ENCODE measurements around the gene DPP6. TPM values are rescaled to one million over a fixed set of nuclear protein-coding genes. Genes with fewer than 3 reads are reported as not detected.

DPP6 gene
- total RNA-seq, 1 experiment from 2014 or later = not detected

DNA sequence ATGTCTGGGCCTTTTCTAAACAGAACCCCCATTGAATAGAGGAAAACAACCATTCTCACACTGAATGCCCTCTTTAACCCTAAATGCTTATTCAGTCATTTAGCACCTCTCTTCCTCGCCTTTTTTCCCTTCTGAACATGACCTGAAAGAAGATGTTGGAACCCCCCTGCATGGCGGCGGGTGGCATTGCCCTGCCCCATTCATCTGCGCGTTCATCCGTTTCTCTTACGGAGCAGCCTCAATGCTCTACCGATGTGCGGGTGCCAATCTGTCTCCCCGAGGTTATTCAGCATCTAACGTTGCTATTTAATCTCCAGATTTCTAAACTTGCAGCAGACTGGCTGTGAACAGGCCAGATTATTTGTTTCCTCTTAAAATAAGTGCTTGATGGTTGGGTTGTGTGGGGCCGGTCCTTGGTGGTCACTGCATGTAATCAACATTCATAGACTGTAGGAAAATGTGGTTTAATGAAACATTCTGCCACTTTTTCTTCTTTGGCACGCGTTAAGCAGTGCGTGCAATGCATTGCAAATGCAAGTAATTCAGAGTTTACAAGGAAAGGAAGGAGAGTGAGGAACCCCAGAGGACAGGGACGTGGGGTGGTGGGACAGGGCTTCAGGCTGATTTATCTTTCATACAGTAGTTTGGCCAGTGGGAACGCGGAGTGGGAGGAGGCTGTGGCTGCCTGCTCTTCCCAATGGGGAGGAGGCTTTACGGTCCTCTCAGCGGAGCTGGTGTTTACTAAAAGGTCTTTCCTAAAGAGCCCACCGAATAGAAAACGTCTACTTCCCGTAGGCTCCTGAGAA lies 286.7 kb downstream of the DPP6 start:
- no peak for DNase-seq (ENCODE audit: low spot score)

DNA sequence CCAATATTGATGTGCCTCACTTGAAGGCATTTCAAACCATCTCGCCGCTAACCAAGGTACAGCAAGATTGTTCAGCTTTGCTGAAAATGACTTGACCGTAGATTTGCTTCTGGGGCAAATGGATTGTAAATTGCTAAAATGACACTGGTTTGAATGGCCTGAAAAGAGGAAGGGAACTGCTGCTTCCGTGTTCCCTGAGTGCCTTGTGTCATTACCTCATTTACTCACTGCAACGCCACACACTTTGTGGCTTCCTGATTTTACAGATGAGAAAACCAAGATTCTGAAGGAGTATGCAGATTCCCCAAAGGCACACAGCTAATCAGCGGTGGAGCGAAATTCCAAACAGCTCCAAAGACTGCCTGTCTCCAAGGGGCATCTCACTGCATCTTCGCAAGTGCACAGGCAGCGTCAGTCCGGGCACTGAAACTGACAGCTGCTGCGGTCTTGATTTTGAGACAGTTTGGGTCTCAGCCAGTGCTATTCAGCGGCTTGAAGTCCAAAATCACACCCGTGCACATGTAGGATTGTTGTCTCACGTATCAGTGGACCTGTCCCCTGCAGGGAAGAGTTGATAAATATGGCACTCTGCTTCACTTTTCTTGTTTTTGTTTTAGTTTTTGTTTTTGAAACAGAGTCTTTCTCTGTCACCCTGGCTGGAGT lies 290.9 kb downstream of the DPP6 start:
- DNase-seq (ENCODE audit: low spot score) = no peak

DNA sequence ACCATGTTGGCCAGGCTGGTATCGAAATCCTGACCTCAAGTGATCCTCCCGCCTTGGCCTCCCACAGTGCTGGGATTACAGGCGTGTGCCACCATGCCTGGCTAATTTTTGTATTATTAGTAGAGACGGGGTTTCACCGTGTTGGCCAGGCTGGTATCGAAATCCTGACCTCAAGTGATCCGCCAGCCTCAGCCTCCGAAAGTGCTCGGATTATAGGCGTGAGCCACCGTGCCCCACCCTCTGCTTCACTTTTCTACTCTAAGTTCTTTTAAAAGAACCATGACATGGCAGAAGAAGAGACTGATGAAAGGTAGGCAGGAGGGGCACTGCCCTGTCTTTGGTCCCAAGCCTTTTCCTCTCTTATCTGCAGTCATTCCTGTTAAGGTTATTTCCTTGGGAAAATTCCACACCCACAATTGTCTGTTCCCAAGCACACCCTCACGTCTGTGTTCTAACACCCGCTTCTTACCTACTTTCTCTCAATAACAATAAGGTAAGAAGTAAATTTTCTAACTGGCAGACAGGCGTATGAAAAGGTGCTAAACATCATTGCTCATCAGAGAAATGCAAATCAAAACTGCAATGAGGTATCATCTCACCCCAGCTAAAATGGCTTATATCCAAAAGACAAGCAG lies 291.7 kb downstream of the DPP6 start:
- DNase-seq (ENCODE audit: low spot score) = no peak

DNA sequence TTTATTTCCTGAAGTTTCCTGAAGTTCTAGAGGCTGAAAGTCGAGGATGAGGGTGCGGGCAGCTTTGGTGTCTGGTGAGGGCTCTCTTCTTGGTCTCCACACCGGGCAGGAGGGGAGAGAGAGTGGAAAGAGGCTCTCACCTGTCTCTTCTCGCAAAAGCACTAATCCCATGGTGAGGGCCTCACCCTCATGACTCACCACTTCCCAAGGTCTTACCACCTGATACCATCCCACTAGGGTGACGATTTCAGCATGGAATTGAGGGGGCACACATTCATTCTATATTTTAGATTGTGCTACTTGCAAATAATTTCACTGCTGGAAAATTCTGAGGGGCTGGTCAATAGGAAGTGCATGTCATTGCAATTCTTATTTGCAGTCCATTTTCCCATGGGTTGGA lies 292.9 kb downstream of the DPP6 start:
- no peak for DNase-seq (ENCODE audit: low spot score)

DNA sequence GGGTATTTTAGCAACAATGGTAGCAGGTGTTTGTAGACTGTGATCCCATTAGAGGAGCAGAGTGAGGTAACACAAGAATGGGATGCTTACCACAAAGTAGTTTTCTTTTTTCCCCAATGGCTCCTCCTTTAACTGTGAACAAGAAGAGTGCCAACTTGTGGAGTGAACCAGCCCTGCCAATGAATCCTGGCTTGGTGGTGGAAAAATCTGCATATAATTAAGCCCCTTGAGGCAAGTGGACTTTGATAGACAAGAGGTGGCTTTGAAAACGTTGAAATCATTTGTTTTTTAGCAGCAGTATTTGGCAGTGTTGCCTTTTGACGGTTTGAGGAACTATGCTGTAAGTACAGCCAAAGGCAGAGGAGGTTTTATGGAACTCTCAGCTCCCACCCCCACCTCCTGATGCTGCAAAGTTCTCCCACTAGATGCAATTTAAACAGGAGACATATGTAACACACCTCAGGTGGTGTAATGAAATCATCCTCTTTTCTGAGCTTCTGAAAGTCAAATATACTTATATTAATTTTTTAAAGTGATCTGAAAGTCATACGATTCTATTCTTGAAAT lies 295.6 kb downstream of the DPP6 start:
- no peak for DNase-seq (ENCODE audit: low spot score)

DNA sequence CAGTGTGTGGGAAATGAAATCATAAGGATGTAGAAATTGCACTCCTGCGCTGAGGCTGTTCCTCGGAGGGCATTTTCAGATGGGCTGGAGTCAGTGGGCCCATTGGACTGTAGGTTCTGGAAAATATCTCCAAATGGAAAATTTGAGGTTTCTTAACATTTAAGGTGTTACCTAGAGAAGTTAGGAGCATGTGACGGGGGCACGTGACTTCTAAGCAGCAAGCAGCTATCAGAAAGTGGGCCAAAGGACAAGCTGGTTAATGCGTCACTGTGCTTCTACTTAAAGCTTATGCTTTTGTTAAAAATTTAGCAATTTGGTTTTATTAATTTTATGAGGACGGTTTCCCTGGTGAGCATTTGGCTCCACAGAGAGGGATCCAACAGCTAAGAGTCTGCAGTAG lies 298.7 kb downstream of the DPP6 start:
- DNase-seq (ENCODE audit: low spot score) = no peak

DNA sequence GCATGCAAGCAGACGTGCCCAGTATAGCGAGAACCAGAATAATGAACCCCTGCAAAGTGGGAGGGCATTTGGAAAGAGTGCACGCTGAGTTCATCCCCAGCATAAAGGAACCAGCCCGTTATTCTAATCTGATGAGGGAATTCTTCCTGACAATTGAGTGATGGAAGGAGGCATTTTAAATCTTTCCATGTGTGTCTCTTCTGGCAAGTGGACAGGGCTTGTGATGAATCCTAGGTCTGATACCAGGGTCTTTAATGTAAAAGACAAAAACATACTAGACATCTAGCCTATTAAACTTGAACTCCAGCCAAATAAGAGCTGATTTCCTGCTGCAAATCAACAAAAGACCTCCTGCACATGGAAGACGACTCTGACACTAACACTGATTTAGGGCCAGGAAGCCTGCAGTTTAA lies 301.2 kb downstream of the DPP6 start:
- DNase-seq (ENCODE audit: low spot score) = no peak

DNA sequence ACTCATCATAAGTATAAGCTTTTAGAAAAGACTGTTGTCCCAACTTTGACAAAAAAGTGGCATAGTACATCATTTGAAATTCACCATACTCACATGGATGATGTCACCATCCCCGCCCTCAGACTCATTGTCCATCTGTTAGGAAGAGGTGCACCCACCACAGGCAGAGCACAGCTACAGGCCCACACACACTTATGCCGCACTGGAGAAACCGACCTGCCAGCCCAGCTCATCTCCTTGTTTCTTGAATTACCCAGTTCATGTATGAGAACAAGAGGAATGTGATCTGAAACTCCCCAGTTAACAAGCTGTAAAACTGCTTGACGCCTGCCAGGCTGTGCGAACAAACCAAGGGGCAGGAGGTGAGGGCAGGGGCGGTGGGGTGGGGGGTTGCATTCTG lies 312.0 kb downstream of the DPP6 start:
- DNase-seq (ENCODE audit: low spot score) = no peak

DNA sequence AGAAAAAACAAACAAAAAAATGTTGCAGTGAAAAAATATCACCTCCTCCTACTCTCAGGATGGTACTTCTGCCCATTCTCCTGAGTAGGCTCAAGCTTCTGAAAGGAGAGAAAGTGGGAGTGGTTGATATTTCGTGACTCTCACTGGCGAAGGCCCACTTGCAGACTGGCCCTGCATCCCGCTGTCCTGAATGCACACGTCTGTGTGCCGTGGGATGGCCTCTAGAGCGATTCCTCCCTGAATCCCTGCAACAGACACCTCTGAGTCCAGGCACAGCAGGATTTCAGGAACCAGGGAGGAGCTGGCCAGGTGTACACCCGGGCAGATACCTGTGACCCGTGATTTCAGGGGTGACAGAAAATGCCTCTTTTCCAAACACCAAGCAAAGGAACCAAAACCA lies 319.2 kb downstream of the DPP6 start:
- no peak for DNase-seq (ENCODE audit: low spot score)

DNA sequence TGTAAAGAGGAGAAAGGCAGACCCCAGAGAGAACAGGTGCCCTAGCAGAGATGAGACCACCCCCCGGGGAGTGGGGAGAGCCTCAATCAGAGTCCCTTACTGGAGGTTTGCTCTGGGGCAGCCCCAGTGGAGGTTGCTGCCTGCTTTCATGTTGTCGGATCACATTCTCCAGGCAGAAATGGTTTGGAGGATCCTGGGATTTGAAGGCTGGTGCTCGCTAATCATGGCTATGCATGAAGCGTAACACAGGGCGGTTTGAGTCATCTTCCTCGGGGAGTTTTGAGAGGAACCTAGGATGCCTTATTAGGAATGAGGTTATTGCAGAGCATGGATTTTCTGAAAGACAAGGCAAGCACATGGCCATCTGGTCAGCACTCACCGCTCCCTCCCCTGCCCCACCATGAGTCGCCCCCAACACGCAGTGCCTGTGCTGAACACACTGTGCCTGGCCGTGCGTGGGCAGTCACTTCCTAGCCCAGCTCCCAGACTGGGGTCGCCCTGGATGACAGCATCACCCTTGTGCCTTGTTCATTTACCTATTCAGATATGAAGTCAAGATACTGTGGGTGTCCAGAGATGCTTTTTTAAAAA lies 319.9 kb downstream of the DPP6 start:
- no peak for DNase-seq (ENCODE audit: low spot score)

DNA sequence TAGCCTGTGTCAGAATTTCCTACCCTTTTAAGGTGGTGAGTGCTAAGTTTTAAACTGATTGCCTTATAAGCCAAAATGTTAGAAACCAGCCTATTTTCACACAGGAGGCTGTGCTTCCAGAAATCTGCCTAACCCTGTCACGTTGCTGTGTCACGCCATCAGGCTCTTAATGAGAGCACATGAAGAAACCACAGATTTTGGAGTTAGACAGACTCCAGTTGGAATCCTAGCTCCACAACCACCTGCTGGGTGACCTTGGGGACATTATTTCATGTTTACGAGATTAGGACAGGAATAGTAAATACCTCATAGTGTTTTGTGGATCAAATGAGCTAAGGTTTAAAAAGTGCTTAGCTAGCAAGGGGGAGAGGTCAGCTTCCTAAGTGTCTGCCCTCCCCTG lies 321.8 kb downstream of the DPP6 start:
- no peak for DNase-seq (ENCODE audit: low spot score)

DNA sequence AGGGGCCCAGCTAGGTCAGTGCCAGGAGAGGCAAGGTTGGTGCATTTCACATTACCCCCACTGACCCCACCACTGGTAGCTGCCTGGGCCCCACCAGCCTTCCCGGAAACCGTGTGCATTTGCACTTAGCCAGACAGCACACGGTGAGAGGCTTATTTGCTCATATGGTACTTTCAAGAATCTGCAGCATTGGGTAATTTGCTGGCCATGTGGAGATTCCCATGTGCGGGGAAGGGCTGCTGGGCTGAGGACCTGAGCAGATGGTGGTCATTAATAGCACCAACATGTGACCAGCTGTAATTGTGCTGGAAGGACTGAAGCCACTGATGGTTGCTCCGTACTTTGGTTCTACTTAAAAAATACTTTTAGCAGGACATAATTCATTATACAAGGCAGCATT lies 323.8 kb downstream of the DPP6 start:
- DNase-seq (ENCODE audit: low spot score) = no peak

DNA sequence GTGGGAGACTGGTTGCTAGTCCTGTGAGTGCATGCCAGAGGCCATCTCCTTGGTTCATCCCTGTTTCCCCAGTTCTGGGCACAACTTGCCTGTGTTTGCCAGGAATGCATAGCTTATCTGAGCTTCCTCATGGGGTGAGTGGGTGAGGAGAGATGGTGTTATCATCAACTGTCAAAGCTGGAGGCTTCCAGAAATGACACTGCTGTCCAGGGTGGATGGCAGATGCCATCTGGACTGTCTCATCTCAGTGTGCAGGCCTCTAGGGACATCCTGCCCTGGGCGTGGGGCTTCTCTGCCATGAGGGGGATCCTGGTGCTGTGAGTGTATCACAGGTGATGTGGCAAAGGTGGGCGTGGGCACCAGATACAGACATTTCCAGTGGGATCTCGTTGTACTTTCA lies 328.6 kb downstream of the DPP6 start:
- no peak for DNase-seq (ENCODE audit: low spot score)

DNA sequence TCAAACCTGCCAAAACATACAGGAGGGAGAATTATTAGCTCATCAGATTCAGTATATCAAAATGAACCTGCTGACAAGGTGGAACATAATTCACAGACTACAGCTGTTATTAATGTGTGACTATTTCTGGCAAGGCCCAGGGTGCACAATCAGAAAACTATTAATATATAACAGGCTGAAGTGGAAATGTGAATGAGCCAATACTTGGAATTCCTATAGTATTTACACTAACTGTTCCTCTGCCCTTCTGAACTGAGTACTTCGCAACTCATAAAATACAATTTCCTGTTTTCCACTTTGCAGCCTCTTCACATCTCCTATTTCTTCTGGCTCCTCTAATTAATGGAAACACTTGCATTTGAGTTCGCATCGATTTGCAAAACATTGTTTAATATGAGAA lies 330.8 kb downstream of the DPP6 start:
- DNase-seq (ENCODE audit: low spot score) = peak; percentile 14

DNA sequence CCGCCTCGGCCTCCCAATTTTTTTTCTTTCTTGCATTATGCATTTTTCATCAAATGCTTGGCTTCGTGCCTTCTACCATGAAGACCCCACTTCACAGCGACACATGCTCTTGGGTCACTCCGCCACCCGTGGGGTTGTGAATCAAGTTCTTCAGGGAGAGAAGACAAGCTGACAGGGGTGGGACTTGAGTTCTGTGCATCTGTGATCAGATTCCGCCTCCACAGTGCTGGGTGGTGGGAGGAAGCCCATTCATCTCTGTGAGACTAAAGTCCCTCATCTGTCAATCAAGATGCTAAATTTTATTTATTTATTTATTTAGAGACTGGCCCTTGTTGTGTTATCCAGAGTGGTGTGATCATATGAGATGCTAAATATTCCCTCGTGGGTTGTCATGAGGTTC lies 333.0 kb downstream of the DPP6 start:
- no peak for DNase-seq (ENCODE audit: low spot score)

DNA sequence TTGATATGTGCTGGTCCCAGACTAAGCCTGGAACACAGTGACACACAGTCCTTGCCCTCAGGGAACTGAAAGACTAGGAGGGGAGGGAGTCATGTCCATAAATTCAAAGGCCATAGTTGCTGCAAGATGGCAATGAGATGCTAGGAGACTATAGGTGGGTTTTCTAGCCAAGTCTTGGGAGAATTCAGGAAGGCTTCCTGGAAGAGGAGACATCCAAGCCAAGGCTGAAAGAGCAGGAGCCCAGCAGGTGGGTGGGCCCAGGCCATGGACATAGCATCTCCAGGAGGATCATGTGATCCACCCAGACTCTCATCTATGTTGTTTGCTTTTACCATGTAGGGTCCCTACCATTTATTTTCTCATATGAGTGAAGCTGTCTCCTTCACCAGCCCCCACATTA lies 335.1 kb downstream of the DPP6 start:
- DNase-seq (ENCODE audit: low spot score) = no peak

DNA sequence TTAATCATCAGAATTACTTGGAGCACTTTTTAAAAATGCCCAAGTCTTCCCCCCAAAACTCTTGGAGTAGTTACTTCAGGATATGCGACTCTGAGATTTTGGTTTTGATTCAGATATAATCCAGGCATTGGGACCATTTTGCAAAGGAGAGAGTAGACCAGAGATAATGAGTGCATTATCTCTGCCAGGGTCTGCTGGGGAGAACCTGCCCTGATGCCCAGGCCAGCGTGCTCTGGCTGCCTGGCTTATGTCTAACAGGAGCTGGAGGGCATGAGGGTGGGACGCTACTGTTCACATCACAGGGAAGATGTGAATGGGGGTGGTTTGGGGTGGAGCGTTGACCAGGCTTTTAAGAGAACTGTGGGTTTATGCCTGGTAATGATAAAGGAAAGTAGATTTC lies 336.2 kb downstream of the DPP6 start:
- DNase-seq (ENCODE audit: low spot score) = no peak

DNA sequence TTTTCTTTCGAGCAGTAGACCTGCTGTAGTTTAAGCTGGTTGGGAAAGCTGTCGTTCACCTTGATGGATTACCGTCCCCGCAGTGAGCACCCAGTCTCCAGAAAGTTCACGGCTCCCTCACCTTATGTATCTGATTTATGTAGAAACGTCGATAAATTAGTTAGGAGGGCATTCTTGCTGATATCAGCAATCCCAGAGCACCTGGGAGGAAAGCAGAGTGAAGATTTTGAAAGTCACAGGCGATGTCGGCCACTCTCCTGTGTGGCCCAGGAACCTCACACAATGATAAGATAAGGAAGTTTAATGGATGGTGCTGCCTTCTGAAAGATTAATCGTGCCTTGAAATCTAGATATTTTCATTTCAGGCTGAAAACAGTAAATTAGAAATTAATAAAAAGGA lies 336.8 kb downstream of the DPP6 start:
- no peak for DNase-seq (ENCODE audit: low spot score)

DNA sequence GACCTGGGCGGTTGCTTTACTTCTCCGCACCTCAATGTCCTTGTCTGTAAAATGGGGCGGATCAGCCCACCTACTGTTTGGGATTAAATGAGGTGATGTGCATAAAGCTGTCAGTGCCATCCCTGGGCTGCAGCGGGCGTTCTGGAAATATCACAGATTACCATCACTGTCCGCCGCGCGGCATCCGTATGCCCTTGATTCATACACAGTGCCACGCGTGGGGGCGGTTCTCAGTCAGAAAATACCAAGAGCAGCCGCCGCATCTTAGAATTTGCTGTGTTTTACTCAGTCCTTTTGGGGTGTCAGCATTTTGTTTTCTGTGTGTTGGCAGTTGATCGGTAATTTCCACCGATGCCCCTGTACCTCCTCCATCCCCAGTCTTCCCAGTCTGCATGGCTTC lies 338.8 kb downstream of the DPP6 start:
- DNase-seq (ENCODE audit: low spot score) = no peak

DNA sequence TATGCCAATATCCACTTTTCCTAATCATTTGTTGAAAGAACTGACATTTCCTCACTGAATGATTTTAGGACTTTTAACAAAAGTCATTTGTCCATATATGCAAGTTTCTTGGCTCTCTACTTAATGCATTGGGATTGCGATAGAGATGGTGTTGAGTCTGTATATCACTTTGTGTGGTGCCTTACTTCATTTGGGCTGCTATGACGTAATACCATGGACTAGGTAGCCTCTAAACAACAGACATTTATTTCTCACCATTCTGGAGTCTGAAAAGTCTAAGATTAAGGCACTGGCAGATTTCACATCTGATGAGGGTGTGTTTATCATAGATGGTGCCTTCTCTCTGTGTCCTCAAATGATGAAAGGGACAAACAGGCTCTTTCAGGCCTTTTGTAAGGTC lies 342.6 kb downstream of the DPP6 start:
- DNase-seq (ENCODE audit: low spot score) = no peak

DNA sequence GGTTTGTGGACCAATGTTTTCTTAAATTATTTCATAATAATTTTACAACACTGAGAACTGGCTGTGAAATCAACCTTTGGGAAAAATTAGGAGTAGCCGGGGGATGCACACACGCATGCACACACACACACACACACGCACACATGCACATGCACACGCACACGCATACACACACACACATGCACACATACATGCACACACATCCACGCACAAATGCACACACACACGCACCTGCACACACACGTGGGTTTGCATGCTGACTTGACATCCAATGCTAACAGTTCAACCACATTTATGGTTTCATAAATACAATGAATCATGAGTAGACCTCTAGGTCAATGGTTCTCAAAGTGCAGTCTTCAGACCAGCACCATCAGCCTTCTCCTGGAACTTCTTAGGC lies 354.1 kb downstream of the DPP6 start:
- no peak for DNase-seq (ENCODE audit: low spot score)

DNA sequence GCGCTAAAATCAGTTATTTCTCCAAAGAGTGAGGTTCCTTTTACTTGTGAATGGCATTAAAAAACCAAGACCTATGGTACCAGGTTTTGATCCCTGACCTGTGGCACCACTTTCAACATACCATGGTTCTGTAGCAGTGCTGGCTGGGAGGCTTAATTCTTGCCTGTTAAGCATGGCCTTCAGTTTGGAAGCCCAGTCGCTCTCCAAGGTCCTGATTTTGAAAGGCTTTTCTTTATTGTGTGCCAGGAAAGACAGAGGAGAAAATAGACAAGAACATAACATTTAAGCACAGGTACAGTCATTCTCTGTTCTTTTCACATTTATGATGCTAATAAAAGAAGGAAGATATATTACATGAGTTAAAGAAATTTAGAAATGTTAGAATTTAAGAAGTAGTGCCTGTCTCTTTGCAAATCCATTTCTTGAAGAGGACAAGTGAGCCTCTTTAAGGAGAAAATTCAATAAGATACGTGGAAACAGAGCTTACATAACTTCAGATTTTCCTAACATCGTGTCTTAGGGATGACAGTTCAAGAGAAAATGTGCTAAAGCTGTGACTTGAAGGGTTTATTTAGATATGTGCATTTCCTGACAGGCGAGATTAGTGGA lies 357.6 kb downstream of the DPP6 start:
- DNase-seq (ENCODE audit: low spot score) = peak; percentile 58

Measured in HT-29 (cell line).